Fibroblast of villous mesenchyme (primary cell): Measurements from ENCODE around the gene ZNF485. TPM values are rescaled to one million over a fixed set of nuclear protein-coding genes. Genes with fewer than 3 reads are reported as not detected.
"Not testable (repeated sequence)": the region's sequence is repeated elsewhere in the genome, so short reads cannot be mapped to it uniquely, and the experiment has no call there.

Experiments used
- DNase-seq: peaks from one replicate; pipeline ENCODE4 v3.0.0-alpha.2; 2010; ENCODE audit warnings: low read depth
- H3K4me3 ChIP-seq: 2 replicates; pipeline ENCODE4 v1.5.1; 2011; ENCODE audit warnings: low read depth, mild to moderate bottlenecking, low read length
- CTCF ChIP-seq: IDR thresholded peaks from 2 replicates; pipeline ENCODE4 v1.5.1; 2012; ENCODE audit warnings: low read depth, mild to moderate bottlenecking, low read length; ENCODE audit not compliant: insufficient read depth
- total RNA-seq: library from RNA; depleted of rRNA; stranded (reverse); fragments of >200 nt; gene quantifications from 2 replicates; pipeline ENCODE4 v1.2.3, GENCODE V29; 2012

The ZNF485 gene
- total RNA-seq, 1 donor: 3.5 TPM

GRCh38 chr10:43574906-43575305 lies 31.3 kb upstream of the ZNF485 start:
- DNase-seq: no peak
- TF ChIP-seq CTCF: no peak
- H3K4me3 ChIP-seq: peak overlapping the region; percentile 68

- no peak overlapping the region for H3K4me3 ChIP-seq
- TF ChIP-seq CTCF: no peak
- no peak for DNase-seq
Measured at GRCh38 chr10:43576062-43576461, 30.2 kb upstream of the ZNF485 start.

GRCh38 chr10:43576580-43576979 lies 29.7 kb upstream of the ZNF485 start:
- TF ChIP-seq CTCF: no peak
- no peak for DNase-seq
- H3K4me3 ChIP-seq: no peak overlapping the region

- no peak overlapping the region for H3K4me3 ChIP-seq
- DNase-seq: no peak
- no peak for TF ChIP-seq CTCF
Measured at GRCh38 chr10:43584051-43584450, 22.2 kb upstream of the ZNF485 start.

- no peak overlapping the region for H3K4me3 ChIP-seq
- no peak for DNase-seq
- no peak for TF ChIP-seq CTCF
Measured at GRCh38 chr10:43585046-43585445, 21.2 kb upstream of the ZNF485 start.

GRCh38 chr10:43585981-43586729 lies 20.1 kb upstream of the ZNF485 start:
- no peak for DNase-seq
- no peak overlapping the region for H3K4me3 ChIP-seq
- no peak for TF ChIP-seq CTCF

- not testable (repeated sequence) for DNase-seq
Measured at GRCh38 chr10:43586730-43587115, 19.5 kb upstream of the ZNF485 start.

More at GRCh38 chr10:43586730-43587115, 19.5 kb upstream of the ZNF485 start:
- not testable (repeated sequence) for H3K4me3 ChIP-seq
